NOMO-1 (cell line): ENCODE measurements around the gene FJX1.

Experiments used
- DNase-seq, 2 experiments: peaks; one replicate each; lab custom pipeline; 2025; ENCODE audit not compliant: unreplicated experiment in 2 of 2; lab: John Stamatoyannopoulos, UW

FJX1 gene, protein sequence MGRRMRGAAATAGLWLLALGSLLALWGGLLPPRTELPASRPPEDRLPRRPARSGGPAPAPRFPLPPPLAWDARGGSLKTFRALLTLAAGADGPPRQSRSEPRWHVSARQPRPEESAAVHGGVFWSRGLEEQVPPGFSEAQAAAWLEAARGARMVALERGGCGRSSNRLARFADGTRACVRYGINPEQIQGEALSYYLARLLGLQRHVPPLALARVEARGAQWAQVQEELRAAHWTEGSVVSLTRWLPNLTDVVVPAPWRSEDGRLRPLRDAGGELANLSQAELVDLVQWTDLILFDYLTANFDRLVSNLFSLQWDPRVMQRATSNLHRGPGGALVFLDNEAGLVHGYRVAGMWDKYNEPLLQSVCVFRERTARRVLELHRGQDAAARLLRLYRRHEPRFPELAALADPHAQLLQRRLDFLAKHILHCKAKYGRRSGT

DNA sequence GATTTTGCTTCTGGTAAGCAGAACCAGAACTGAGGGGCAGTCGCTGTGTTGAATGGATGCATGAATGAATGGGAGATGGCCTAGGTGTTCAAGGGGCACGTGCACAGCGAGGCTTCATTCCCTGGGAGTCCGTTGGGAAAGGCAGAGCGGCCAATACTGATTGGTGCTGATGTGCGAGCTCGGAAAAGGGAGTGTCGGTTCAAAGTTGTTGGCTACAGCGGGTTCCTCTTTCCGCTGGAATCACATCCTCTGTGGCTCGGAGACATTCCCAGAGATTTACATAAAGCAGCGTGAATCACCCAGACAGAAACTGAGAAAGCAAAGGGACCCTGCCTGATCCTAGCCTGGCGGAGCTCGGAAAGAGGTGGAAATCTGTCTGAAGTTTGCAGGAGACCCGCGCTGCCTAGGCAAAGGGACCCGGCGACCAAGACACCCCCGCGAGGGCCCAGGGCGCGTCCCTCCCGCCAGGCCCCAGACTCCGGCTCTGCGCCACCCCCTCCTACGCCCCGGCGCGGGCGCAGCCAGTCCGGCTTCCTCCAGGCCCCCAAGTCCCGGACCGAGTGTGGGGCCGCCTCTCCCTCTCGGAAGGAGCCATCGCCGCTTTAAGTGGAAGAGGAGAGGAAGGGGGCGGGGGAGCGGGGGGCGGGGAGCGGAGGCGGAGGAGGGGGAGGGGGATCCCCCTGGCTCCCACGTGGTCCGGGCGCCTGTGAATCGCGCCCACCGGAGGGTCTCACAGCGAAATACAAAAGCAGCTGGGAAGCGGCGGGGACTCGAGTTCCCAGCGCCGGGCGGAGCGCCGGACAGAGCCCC lies at the start of gene FJX1:
Gene FJX1 (plus strand): TSS at position 774 of the 810 bp plus-strand sequence. CDS start 177 bp downstream, outside the sequence.
- DNase-seq = no peak

DNA sequence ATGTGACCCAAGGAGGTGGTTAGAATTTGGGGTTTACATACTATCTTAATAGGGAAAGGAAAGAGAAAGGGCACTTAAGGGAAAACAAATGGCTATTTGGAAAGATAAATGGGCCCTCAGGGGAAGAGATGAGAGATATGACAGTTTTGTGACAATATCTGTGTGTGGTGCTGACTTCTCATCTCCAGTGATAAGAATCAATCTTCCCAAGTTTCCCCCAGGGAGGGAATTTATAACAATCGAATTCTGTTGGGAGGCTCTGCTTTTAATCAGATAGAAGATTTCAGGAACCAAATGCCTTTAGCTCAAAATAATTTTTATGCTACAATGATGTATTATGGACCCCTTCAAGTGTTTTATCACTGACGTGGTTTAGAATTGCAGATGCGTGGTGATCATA lies 46.6 kb upstream of the FJX1 start:
- DNase-seq = no peak

DNA sequence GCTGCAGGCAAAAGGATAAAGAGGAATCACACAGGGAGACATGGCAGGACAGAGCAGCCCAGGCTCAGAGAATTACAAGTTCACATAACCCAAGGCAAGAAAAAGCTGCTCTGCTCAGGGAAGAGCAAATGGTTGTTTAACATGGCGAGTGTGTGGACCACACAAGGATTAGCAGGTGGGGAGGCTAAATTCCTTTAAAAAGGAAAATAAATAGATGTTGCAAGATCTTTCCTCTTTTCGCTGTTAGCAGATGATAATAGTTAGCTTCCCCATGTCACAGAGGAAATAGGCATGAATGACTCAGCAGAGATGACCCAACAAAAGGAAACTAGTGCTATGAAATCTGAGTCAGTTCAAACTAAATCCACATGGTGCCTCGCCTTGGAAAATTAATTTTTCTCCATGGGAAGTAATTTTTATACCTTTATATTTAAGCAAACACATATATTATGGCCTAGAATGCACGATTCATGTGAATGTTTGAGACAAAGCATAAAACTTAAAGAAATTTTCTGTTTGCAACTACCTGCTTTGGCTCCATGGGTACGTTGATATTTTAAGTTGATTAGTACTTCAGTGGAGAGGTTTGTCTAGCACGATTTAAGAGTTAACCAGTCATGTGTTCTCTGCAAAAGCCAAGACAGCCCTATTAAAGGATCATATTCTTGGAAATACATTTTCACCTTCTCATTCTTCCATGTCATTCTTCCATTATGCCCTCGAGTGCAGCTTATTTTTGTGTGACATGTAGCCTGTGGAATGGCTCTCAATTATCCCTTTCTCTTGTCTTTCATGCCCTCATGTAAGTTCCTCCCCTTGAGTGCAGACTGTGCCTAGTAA lies 38.5 kb upstream of the FJX1 start:
- DNase-seq = peak; percentile 9 to 80

DNA sequence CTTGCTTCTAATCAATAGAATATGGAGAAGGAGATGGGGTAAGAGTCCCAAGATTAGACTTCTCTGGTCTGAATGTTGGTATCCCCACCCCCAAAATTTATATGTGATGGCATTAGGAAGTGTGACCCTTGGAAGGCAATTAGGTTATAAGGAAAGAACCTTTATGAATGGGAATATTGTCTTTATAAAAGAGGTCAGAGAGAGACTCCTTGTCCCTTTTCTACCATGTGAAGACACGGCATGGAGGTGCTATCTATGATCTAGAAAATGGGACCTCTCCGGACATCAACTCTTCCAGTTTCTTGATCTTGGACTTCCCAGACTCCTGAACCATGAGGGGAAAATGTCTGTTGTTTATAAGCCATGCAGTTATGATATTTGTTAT lies 37.9 kb upstream of the FJX1 start:
- no peak for DNase-seq

DNA sequence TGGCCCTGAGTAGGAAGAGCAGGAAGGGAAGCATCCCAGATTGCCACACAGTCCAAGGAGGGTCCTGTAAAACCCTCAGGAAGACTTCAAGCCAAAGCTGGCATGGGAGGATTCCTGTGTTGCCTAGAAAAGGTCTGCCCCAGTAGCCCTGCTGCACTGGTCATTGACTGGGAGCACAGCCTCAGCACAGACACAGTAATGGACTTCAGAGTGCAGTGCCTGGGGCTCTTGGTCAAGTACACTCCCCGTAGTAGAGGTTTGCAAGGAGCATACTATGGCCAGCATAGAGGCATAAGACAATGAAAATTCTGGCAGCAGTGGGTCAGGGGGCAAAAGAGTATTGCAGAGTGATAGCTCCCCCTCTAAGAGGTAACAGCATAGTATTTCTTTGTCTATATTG lies 36.2 kb upstream of the FJX1 start:
- no peak for DNase-seq

DNA sequence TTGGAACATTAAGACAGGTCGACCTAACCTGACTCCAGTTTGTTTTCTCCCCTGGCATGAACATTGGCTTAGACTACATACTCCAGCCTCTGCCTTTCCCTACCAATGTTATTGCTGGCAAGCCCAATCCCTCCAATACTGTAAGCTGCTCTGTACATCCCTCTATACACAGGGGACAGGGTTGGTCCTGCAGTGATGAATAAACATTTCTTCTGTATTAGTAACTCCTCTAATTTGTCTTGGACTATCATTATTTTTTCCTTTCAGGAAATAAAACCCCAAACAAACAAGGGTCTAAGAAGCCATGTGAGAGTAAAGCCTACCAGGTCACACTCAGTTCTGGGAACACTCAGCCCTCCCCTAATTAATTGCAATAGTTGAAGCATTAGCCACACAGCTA lies 35.1 kb upstream of the FJX1 start:
- DNase-seq = no peak

DNA sequence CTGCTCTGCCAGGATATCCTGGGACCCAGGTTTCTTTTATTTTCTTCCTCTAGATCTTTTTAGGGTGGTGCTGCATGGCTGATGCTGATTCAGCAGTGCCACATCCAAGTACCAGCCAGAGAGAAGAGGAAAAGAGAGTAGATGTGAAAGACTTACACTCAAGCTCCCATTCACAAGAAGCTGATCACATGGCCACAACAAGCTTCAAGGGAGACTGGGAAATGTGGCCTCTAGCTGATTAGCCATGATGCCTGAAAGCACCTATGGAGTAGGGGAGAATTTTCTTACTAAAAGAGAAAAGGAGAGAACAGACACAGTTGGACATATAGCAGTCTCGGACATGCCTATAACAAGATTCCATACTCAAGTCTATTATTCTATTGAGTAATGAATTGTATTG lies 34.4 kb upstream of the FJX1 start:
- no peak for DNase-seq

DNA sequence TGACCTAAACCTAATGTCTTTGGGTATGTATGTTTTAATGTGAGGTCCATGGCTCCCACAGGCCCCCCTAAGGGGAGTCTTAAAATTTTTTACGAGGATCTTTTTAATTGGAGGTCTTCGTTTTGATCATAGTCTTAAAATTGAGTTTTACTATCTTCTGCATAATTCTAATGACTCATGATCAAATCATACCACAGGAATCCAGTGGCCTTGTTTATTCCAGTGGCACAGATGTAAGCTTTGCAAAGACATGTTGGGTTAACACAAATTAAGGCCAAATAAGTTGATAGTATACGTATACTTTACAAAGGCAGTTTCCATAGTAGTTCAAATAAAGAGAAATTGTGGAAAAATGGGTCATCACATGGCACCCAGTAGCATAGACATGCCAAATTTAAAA lies 33.9 kb upstream of the FJX1 start:
- no peak for DNase-seq

DNA sequence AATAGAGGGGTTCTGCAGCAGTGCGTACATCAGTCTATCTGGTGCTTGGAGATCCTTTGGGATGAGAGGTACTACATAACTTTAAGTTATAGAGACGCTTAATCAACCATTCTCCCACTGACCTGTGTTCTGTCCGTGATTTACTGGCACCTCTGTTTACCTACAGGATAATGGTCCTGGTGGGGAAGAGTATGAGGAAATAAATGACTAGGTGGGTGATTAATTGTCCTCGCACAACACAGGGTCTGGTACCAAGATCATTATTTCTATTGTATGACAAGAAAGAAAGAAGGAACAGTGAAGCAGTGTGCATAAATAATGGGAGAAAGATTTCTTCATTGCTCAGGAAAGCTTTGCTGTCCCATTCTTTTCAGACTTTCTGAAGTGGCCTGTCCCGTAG lies 32.8 kb upstream of the FJX1 start:
- no peak for DNase-seq

DNA sequence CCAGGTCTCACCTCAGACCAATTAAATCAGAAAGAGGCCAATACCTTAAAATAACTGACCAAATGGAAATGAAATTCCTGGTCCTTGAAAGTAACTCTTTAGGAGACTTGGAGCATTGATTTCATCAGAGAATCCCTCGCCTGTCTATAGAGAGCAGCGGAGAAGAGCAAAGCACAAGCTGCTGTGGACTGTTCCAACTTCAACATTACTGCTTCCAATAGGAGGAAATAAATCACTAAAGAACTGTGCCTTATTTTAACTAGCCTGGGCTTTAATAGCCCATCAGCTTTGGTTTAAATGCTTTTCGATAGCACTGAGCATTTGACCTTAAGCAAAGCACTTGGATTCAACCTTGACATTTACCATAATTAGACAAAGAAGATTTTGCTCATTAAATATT lies 32.0 kb upstream of the FJX1 start:
- no peak for DNase-seq

DNA sequence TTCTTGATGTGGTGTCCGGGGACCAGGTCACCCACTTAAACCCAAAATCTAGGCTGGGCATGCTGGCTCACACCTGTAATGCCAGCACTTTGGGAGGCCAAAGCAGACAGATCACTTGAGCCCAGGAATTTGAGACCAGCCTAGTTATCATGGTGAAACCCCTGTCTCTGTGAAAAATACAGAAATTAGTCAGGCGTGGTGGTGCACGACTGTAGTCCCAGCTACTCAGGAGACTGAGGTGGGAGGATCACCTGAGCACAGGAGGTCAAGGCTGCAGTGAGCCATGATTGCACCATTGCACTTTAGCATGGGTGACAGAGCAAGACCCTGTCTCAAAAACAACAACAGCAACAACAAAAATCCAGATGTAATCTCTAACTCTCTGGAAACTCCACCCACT lies 30.3 kb upstream of the FJX1 start:
- DNase-seq = no peak

DNA sequence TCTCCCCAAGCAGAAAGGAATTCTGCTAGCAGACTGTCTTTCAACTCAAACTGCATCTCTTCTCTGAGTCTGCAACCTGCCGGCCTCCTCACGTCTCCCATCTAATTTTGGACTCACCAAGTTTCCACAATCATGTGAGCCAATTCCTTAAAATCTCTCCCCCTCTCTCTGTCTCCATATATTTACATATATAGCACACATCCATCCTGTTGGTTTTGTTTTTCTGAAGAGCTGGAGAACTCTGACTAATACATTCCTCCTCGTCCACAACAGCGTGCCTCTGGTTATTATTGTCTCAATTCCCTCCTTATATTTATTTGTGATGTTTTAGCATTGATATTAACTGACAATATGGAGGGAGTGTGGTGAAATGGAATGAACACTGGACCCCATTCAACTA lies 29.6 kb upstream of the FJX1 start:
- DNase-seq = no peak

DNA sequence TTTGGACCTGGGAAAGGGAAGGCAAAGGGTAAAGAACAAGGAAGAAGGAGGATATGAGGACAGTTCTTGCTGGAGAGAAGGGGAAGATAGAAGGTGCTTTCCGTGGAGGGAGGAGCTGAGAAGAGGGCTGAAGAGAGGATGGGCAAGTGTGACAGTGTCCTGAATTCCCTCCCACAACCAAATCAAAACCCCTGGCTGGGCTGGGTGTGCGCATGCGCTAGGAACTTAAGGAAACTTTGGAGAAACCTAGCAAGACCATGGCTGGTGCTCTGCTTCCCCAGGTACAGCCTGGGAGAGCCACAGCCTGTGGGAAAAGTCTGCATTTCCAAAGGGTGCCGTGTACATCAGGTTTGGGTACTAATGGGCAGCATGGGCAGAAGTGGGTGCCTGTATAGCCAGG lies 29.0 kb upstream of the FJX1 start:
- DNase-seq = no peak

DNA sequence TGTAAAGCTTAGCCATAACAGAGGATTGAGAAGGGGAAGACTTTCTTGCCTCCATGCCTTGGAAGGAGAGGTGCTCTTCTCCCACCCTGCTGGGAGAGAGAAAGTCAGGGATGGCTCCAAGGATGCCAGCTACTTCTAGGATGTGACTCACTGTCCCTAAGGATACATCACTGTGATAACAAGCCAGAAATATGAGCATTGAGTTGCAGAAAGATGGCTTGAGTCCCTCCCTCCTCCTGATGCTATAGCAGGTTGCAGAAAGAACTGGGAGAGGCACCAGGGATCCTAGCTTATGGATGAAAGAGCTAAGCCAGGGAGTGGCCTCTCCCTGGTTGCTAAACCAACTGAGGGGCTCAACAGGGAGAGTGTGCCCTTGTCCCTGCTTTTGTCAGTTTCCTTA lies 27.8 kb upstream of the FJX1 start:
- DNase-seq = no peak

DNA sequence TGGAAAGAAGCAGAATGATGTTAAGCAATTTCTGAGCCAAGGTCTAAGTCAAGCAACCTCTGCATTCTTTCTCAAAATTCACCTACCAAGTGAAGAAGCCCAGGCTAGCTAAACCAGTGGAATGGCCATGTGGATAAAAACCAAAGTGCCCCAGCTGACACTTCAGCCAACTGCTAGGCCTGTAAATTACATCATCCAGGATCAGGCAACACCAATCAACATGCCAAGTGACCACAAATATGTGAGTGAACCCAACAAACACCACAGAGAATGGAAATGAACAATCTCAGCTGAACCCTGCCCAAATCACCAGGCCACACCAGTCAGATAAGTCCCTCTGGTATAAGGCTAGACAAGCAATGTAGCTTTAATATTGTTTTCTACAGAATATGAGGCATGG lies 25.1 kb upstream of the FJX1 start:
- DNase-seq = no peak

DNA sequence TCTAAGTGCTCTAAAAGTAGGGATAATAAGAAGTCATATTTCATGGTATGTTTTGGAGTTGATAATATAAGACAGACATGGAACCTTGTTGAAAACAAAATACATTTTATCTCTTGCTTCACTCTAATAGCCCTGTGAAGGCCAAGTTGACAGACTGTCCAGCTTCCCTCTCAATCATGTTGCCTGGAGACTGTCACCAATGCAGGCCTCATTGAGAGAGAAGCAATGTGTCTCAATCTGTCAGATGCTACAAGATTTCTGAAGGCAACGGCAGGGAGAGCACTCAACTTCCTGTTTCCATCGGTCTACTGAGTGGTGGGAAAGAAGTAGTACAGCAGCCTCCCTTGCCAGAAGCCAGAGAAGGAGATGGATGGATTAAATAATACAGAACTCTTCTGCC lies 23.6 kb upstream of the FJX1 start:
- peak in 1 of 2 experiments; percentile 40 for DNase-seq

DNA sequence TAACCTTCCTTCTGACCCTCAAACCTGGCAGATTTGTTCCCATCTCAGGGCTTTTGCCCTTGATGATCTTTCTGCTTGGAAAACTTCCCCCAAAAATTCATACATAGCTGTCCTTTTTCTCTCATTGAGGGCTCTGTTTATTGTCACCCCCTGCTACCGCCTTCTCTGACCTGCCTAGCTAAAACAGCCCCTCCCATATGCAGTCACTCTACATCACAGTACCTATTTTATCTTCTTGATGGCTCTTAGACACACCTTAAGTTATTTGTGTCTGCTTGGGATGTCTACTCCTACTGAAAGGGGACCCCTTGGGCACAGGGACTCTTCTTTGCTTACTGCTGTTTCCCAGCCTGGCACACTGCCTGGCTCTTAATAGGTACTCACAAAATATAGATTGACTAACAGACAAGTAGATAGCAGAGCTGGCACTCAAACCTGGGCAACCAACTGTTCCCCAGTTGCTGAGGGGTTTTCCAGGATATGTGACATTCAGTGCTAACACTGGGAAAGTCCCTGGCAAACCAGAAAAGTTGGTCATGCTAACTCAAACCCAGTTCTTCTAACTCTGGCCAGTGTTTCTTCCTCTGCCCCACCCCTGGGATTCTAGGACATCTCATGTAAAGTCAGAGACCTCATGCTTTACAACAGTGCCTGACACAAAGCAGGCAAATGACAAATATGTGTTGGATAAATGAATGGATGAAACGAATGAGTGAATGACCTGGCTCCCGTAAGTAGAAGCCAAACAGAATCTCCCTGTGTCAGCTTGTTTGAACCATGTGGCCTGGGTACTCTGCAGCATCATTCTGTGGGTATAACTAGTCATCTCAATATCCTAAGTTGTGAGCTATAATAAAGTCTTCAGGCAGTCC lies 19.8 kb upstream of the FJX1 start:
- no peak for DNase-seq

DNA sequence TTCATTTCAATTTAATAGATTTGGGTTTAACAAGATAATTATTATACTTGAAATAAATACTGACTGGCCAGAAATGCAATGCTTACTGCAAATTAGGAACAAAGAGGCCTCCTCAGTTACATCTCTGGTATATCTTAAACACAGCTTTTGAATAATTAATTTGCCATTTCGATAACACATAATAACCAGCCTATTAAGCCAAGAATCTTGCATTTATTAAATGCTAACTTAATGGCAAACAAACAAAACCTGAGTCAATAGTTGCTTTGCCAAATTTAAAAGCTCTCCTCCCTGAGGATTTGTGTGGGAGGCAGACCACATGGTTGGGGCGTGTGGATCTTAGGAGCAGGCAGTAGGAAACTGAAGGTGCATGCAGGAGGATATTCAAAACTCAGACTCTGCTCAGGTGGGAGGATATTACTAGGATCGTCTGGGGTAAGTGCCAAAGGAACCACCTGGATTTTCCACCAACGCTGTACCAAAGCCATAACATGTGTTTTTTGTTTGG lies 17.9 kb upstream of the FJX1 start:
- no peak for DNase-seq

DNA sequence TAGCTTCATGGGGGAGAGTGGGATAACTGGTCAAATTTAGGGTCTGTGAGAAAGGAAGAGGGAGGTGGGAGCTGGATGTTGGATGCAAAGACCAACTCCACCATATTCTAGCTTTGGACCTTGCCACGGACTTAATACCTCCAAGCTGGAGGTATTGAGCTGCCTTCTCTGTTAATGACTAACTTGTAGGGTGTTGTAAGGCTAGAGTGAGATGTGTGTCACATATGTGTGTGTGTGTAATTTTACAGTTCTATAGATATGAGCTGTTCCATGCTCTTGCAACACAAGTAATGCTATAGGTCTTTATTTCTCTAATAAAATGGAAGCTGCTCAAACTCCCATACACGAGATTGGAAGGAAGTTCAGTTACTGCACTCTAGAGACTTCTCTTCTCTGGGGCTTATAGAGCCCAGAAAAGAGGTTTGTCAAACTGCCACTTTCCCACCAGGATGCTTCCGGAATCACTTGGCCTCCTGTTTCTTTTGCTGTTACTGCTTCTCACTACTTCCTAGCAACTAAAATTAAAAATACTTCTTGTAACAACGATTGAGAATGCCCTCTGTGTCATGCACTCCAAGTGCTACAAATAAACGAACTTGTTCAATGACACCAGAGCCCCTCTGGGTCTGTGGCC lies 16.0 kb upstream of the FJX1 start:
- DNase-seq = no peak

DNA sequence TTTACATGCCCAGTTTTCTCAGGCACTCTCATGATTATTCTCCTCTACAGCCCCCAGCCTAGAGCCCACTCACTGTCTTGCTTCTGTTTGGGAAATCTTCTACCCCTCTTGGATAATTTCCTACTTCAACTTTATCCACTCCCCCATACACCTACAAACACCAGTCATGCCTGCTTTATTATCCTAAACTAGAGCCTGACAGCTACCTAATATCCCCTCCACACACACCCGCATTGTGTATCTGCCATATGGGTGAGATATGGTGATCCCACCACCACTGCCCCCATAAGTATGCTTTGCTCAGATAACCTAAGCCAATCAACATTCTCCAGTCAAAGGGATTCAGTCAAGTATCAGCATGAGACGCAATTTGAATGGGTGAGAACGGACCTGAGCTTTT lies 15.3 kb upstream of the FJX1 start:
- DNase-seq = no peak
